Astrocyte of the spinal cord (primary cell): Measurements from ENCODE around the gene ZNF2.

ENCODE experiments used
- DNase-seq: peaks from one replicate; pipeline ENCODE4 v3.0.0; 2011; ENCODE audit warnings: low read depth, low spot score
- H3K4me3 ChIP-seq: 2 replicates; pipeline ENCODE4 v1.5.1; 2011; ENCODE audit warnings: low read depth, mild to moderate bottlenecking, low read length, moderate library complexity
- CTCF ChIP-seq: IDR thresholded peaks from 2 replicates; pipeline ENCODE4 v1.5.1; 2012; ENCODE audit warnings: low read depth, mild to moderate bottlenecking, low read length, inconsistent platforms
- in situ Hi-C: cut with HindIII; loops from 2 replicates; pipeline ENCODE4 v1.10.0; 2017; ENCODE audit warnings: low sequenced_read_pairs

ZNF2 gene

DNA sequence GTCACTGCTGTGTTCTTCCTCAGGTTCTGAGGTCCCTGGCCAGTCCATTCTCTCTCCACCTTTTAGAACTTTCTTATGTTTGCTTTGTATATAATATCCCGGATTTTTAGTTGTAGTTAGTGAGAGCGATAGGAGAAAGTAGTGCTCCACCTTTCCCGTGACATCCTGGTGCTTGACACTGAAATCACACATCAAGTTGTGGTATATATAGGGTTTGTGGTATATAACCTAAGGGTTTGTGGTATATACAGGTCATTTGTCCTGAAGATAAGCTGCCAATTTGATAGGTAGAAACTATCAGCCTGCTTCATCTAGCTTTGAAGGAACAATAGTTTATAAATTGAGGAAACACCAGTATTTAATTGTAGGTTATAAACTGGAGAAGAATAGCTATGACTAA is 54.8 kb downstream of the ZNF2 start:
- no peak overlapping the region for H3K4me3 ChIP-seq
- TF ChIP-seq CTCF = no peak
- in situ Hi-C loops = no loop called here
- DNase-seq = no peak

DNA sequence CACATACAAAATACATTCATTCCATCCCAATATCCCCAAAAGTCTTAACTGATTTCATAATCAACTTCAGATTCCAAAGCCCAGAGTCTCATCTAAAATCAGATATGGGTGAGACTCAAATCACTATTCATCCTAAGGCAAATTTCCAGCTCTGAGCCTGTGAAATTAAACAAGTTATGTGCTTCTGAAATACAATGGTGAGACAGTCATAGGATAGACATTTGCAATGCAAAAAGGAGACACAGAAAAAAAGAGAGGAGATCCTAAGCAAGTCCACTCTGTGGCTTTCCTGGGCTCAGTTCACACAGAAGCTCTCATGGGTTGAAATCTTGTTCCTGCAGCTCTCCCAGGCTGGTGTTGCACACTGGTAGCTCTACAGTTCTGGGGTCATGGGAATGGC is 60.0 kb downstream of the ZNF2 start:
- in situ Hi-C loops = no loop called here
- TF ChIP-seq CTCF = no peak

GRCh38 chr2:95231723-95232122 is 66.1 kb downstream of the ZNF2 start:
- in situ Hi-C loops = no loop called here
- peak; percentile 84 for TF ChIP-seq CTCF
- DNase-seq = peak; percentile 78
- no peak overlapping the region for H3K4me3 ChIP-seq

More for the DNA sequence above, 60.0 kb downstream of the ZNF2 start:
- no peak overlapping the region for H3K4me3 ChIP-seq
- DNase-seq = no peak

DNA sequence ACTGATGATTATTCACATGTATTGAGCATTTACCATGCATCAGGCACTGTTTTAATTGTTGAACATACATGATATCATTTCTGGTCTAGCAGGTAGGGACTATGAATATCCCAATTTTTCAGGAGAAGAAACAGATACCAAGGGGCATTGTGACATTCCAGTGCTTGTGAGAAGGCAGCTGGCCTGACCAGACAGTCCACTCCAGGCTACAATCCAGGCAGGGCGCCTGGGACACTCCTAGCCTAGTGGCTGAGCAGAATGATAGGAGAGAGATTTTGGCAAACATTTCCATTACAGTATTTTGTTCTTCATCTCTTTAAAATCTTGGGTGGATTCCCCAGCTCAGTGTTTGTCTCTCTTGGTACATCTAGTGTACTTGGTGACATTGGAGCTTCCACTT is 66.6 kb downstream of the ZNF2 start:
- in situ Hi-C loops = no loop called here
- H3K4me3 ChIP-seq = no peak overlapping the region
- no peak for TF ChIP-seq CTCF
- no peak for DNase-seq
